HG02571 (cell line): Measurements from ENCODE around the gene IGSF9.
"Not testable (repeated sequence)": the region's sequence is repeated elsewhere in the genome, so short reads cannot be mapped to it uniquely, and the experiment has no call there.

Source experiments
- ATAC-seq: cut with Tn5 transposase; IDR thresholded peaks from one replicate; pipeline ENCODE4 v1.9.1; 2021; ENCODE audit warnings: mild to moderate bottlenecking, moderate library complexity; ENCODE audit not compliant: unreplicated experiment

IGSF9 gene

GRCh38 chr1:159902541-159902940, 42.9 kb downstream of the IGSF9 start:
- ATAC-seq: no peak

- ATAC-seq: no peak
Observed at GRCh38 chr1:159900755-159901360, 44.6 kb downstream of the IGSF9 start.

GRCh38 chr1:159900086-159900680, 45.2 kb downstream of the IGSF9 start, which contains the start of gene CFAP45:
Gene CFAP45 (minus strand): TSS chr1:159900165. CDS start chr1:159900098, 67 bp downstream.
- ATAC-seq: no peak

- not testable (repeated sequence) for ATAC-seq
Observed at GRCh38 chr1:159899634-159900033, 45.8 kb downstream of the IGSF9 start.

- ATAC-seq: no peak
Observed at GRCh38 chr1:159898527-159898926, 46.9 kb downstream of the IGSF9 start.

GRCh38 chr1:159897962-159898361, 47.5 kb downstream of the IGSF9 start:
- no peak for ATAC-seq

GRCh38 chr1:159896546-159896930, 48.9 kb downstream of the IGSF9 start:
- no peak for ATAC-seq

GRCh38 chr1:159895836-159896545, 49.4 kb downstream of the IGSF9 start:
- no peak for ATAC-seq

- ATAC-seq: no peak
Observed at GRCh38 chr1:159895286-159895685, 50.1 kb downstream of the IGSF9 start.

GRCh38 chr1:159892944-159893343, 52.5 kb downstream of the IGSF9 start:
- ATAC-seq: no peak

GRCh38 chr1:159891275-159892157, 53.9 kb downstream of the IGSF9 start:
- ATAC-seq: peak; percentile 71

- no peak for ATAC-seq
Observed at GRCh38 chr1:159890390-159890789, 55.0 kb downstream of the IGSF9 start.

- ATAC-seq: peak; percentile 85
Observed at GRCh38 chr1:159889821-159890252, 55.6 kb downstream of the IGSF9 start.

GRCh38 chr1:159889202-159889601, 56.2 kb downstream of the IGSF9 start:
- no peak for ATAC-seq

GRCh38 chr1:159884296-159884695, 61.1 kb downstream of the IGSF9 start:
- ATAC-seq: no peak

- no peak for ATAC-seq
Observed at GRCh38 chr1:159883134-159883533, 62.3 kb downstream of the IGSF9 start.

GRCh38 chr1:159882527-159882862, 62.9 kb downstream of the IGSF9 start:
- ATAC-seq: no peak

- no peak for ATAC-seq
Observed at GRCh38 chr1:159881622-159882526, 63.5 kb downstream of the IGSF9 start.

GRCh38 chr1:159880430-159880829, 65.0 kb downstream of the IGSF9 start:
- no peak for ATAC-seq

- no peak for ATAC-seq
Observed at GRCh38 chr1:159879977-159880376, 65.4 kb downstream of the IGSF9 start.
